Suprapubic skin (tissue), 4 donors: ENCODE measurements around the gene NAP1L1. TPM values are rescaled to one million over a fixed set of nuclear protein-coding genes. Genes with fewer than 3 reads are reported as not detected.
"Not testable (repeated sequence)": the region's sequence is repeated elsewhere in the genome, so short reads cannot be mapped to it uniquely, and the experiment has no call there.

ENCODE experiments used
- DNase-seq, 2 donors: peaks; one replicate each; pipeline ENCODE4 v3.0.0-alpha.2; 2019; ENCODE audit warnings: low spot score in 2 of 2
- H3K27ac ChIP-seq: fragments of 200-600 bp; sonication (generic); one replicate; pipeline ENCODE4 v1.5.1; 2019
- H3K27me3 ChIP-seq: fragments of 200-600 bp; sonication (generic); one replicate; pipeline ENCODE4 v1.5.1; 2019
- H3K36me3 ChIP-seq: fragments of 200-600 bp; sonication (generic); one replicate; pipeline ENCODE4 v1.5.1; 2019
- H3K4me1 ChIP-seq: fragments of 200-600 bp; sonication (generic); one replicate; pipeline ENCODE4 v1.5.1; 2019
- H3K4me3 ChIP-seq: fragments of 200-600 bp; sonication (generic); one replicate; pipeline ENCODE4 v1.5.1; 2019; ENCODE audit warnings: mild to moderate bottlenecking
- H3K9me3 ChIP-seq: fragments of 200-600 bp; sonication (generic); one replicate; pipeline ENCODE4 v1.5.1; 2019
- CTCF ChIP-seq, 2 donors: fragments of 200-600 bp in 1 of 2; fragments of 450-650 bp in 1 of 2; sonication (generic) in 1 of 2; IDR thresholded peaks; one replicate each; pipeline ENCODE4 v1.5.1; 2016 to 2019; ENCODE audit warnings: antibody characterized with exemption in 2 of 2, mild to moderate bottlenecking in 1 of 2, moderate library complexity in 1 of 2
- EP300 ChIP-seq: sonication (generic); formaldehyde crosslinking; IDR thresholded peaks from one replicate; pipeline ENCODE4 v1.6.1; 2017; ENCODE audit warnings: antibody characterized with exemption
- POLR2A ChIP-seq, 2 donors: fragments of 450-650 bp; IDR thresholded peaks; one replicate each; pipeline ENCODE4 v1.6.1; 2017; ENCODE audit warnings: antibody characterized with exemption in 2 of 2, mild to moderate bottlenecking in 2 of 2, moderate library complexity in 2 of 2
- POLR2AphosphoS5 ChIP-seq, 3 donors: sonication (generic); formaldehyde crosslinking; IDR thresholded peaks; one replicate each; pipeline ENCODE4 v1.6.1; 2017; ENCODE audit warnings: antibody characterized with exemption in 3 of 3
- WGBS: methylation state at CpG from one replicate; pipeline ENCODE4 v1.1.5; 2018; 5-methylcytosine and 5-hydroxymethylcytosine counted together
- total RNA-seq, 4 donors: library from RNA; depleted of rRNA; stranded (reverse); fragments of >200 nt; gene quantifications; one replicate each; pipeline ENCODE4 v1.1.0, GENCODE V29; 2016

NAP1L1 gene
- total RNA-seq, 4 donors from 2014 or later = 159 to 243 (median 186) TPM

- DNase-seq = no peak
- Histone ChIP-seq H3K27ac (no peak overlapping the region), H3K36me3 (no peaks in the 10 kb centered on the region), H3K9me3 (no peaks in the 10 kb centered on the region), H3K4me3 (no peak overlapping the region), H3K4me1 (no peaks in the 10 kb centered on the region), H3K27me3 (no peaks in the 10 kb centered on the region)
- 67% methylated on average over 5 of the region's 5 CpGs for WGBS
- TF ChIP-seq CTCF (IDR thresholded peaks at IDR 0.05) (no peak), POLR2A (IDR thresholded peaks at IDR 0.05) (no peak), EP300 (no peak), POLR2AphosphoS5 (IDR thresholded peaks at IDR 0.05) (no peak)
Observed at GRCh38 chr12:75991753-75992152, 92.7 kb downstream of the NAP1L1 start.

- TF ChIP-seq EP300 = no peak
- no peak for TF ChIP-seq CTCF (IDR thresholded peaks at IDR 0.05)
- TF ChIP-seq POLR2AphosphoS5 (IDR thresholded peaks at IDR 0.05) = no peak
- TF ChIP-seq POLR2A (IDR thresholded peaks at IDR 0.05) = no peak
- H3K27me3 ChIP-seq = no peaks in the 10 kb centered on the region
- 87% methylated on average over 4 of the region's 4 CpGs for WGBS
- no peak overlapping the region for H3K27ac ChIP-seq
- no peaks in the 10 kb centered on the region for H3K36me3 ChIP-seq
- DNase-seq = no peak
- H3K9me3 ChIP-seq = no peaks in the 10 kb centered on the region
- H3K4me1 ChIP-seq = peaks cover 5% of the 10 kb centered on the region
- H3K4me3 ChIP-seq = no peak overlapping the region
Observed at GRCh38 chr12:75990189-75990912, 94.1 kb downstream of the NAP1L1 start.

GRCh38 chr12:75987709-75988108 is 96.8 kb downstream of the NAP1L1 start:
- WGBS = 88% methylated on average over 1 of the region's 1 CpG
- not testable (repeated sequence) for H3K27ac ChIP-seq
- H3K4me1 ChIP-seq = peaks cover 15% of the 10 kb centered on the region

More at GRCh38 chr12:75987709-75988108, 96.8 kb downstream of the NAP1L1 start:
- H3K27me3 ChIP-seq, H3K4me3 ChIP-seq, H3K9me3 ChIP-seq, DNase-seq, H3K36me3 ChIP-seq: not testable (repeated sequence)

Other genes with a start within 250 kb of the NAP1L1 start
- 10 to 100 TPM; 16.4 to 31.2 (median 23.3) TPM for gene PHLDA1, start 52.9 kb downstream of the NAP1L1 start, total RNA-seq